Uterus (tissue), 2 donors: ENCODE measurements around the gene DNMBP.
"Not testable (repeated sequence)": the region's sequence is repeated elsewhere in the genome, so short reads cannot be mapped to it uniquely, and the experiment has no call there.

Experiments
- CTCF ChIP-seq, 4 experiments: fragments of 200-600 bp in 2 of 4; fragments of 450-650 bp in 2 of 4; sonication (generic) in 2 of 4; IDR thresholded peaks; one replicate each; pipeline ENCODE4 v1.5.1; 2016 to 2019; ENCODE audit warnings: antibody characterized with exemption in 4 of 4, mild to moderate bottlenecking in 2 of 4, moderate library complexity in 1 of 4
- POLR2A ChIP-seq, 2 donors: fragments of 450-650 bp; IDR thresholded peaks; one replicate each; pipeline ENCODE4 v1.6.1; 2016; ENCODE audit warnings: antibody characterized with exemption in 2 of 2, mild to moderate bottlenecking in 1 of 2, moderate library complexity in 1 of 2

GRCh38 chr10:99895066-99895465 is 114.7 kb downstream of the DNMBP start:
- not testable (repeated sequence) for TF ChIP-seq CTCF, POLR2A (IDR thresholded peaks at IDR 0.05)
